ENCODE data around the gene EVPL. TPM values are rescaled to one million over a fixed set of nuclear protein-coding genes. Genes with fewer than 3 reads are reported as not detected.

Gene EVPL
- total RNA-seq, 1 experiment from 2014 or later, result 1.3 TPM

DNA sequence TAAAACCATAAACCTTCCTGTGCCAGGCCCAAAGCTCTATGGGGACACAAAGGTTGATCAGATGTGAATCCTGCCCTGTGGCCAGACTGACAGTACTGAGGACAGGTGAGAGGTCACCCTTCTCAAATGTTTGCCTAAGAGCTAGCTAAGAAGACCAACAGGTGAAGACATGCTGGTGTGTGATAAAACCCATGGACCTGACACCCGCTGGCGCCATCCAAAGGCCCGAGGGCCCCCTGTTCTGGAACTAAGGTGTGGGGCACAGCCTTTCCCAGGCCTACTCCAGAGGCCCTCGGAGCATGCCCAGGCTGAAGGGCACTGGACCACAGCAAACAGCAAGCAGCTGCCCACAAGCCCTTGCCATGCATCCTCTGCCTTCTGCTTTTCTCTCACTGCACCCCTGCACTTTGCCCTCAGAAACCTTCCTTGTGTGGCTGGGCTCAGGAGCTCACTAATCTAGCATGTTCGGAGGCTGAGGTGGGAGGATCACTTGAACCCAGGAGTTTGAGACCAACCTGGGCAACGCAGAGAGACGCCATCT lies 31.7 kb downstream of the EVPL start (continued):
- TF ChIP-seq ATF2 (CRISPR knock-in tag; IDR thresholded peaks at IDR 0.05; ENCODE audit: borderline replicate concordance, low read depth) (no peak), RELA (CRISPR knock-in tag; IDR thresholded peaks at IDR 0.05; ENCODE audit: borderline replicate concordance) (no peak)

DNA sequence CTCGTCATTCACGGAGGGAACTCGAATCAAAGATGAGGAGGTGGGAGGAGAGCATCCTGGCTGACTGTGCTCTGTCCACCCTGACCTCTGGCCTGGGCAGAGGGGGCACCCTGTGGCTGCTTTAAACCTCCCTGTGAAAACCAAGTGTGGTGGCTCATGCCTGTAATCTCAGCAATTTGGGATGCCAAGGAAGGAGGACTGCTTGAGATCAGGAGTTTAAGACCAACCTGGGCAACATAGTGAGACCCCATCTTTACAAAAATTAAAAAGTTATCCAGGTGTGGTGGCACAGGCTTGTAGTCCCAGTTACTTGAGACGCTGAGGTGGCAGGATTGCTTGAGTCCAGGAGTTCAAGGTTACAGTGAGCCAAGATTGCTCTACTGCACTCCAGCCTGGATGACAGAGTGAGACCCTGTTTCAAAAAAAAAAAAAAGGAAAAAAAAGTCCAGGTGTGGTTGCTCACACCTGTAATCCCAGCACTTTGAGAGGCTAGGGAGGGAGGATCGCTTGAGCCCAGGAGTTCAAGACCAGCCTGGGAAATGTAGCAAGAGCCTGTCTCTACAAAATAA lies 32.2 kb downstream of the EVPL start:
- TF ChIP-seq, protein P1, sequence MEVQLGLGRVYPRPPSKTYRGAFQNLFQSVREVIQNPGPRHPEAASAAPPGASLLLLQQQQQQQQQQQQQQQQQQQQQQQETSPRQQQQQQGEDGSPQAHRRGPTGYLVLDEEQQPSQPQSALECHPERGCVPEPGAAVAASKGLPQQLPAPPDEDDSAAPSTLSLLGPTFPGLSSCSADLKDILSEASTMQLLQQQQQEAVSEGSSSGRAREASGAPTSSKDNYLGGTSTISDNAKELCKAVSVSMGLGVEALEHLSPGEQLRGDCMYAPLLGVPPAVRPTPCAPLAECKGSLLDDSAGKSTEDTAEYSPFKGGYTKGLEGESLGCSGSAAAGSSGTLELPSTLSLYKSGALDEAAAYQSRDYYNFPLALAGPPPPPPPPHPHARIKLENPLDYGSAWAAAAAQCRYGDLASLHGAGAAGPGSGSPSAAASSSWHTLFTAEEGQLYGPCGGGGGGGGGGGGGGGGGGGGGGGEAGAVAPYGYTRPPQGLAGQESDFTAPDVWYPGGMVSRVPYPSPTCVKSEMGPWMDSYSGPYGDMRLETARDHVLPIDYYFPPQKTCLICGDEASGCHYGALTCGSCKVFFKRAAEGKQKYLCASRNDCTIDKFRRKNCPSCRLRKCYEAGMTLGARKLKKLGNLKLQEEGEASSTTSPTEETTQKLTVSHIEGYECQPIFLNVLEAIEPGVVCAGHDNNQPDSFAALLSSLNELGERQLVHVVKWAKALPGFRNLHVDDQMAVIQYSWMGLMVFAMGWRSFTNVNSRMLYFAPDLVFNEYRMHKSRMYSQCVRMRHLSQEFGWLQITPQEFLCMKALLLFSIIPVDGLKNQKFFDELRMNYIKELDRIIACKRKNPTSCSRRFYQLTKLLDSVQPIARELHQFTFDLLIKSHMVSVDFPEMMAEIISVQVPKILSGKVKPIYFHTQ (CRISPR knock-in tag; IDR thresholded peaks at IDR 0.05), result no peak
- no peak for TF ChIP-seq USF1 (CRISPR knock-in tag; IDR thresholded peaks at IDR 0.05)
- no peak for TF ChIP-seq ZNF423 (CRISPR knock-in tag; IDR thresholded peaks at IDR 0.05)
- H3K36me3 Mint-ChIP-seq, result peaks cover 18% of the 10 kb centered on the region
- no peaks in the 10 kb centered on the region for H3K27me3 Mint-ChIP-seq (ENCODE audit: low read depth)
- POLR2A ChIA-PET, result no interaction called here
- peaks cover 9% of the 10 kb centered on the region for H3K4me1 Mint-ChIP-seq
- no peaks in the 10 kb centered on the region for H3K9me3 Mint-ChIP-seq
- no peak for ATAC-seq
- CTCF ChIA-PET, result interaction anchor here (0.7 to 1.8 kb wide), 2 partner anchors 90 to 285 kb away, joined by 3 to 6 read pairs; partner anchors contain the start of gene MRPL38
- no peak overlapping the region for H3K27ac Mint-ChIP-seq
- no peak overlapping the region for H3K4me3 Mint-ChIP-seq
- no peak for DNase-seq (ENCODE audit: low spot score)

- H3K4me3 Mint-ChIP-seq, result no peak overlapping the region
- no peaks in the 10 kb centered on the region for H3K27me3 Mint-ChIP-seq (ENCODE audit: low read depth)
- ATAC-seq (no peak), DNase-seq (ENCODE audit: low spot score) (no peak)
- peaks cover 23% of the 10 kb centered on the region for H3K36me3 Mint-ChIP-seq
- TF ChIP-seq NFE2L1 (CRISPR knock-in tag; IDR thresholded peaks at IDR 0.05) (no peak), ATF2 (CRISPR knock-in tag; IDR thresholded peaks at IDR 0.05; ENCODE audit: borderline replicate concordance, low read depth) (no peak), PRRX2 (CRISPR knock-in tag; IDR thresholded peaks at IDR 0.05) (no peak), ZBTB21 (CRISPR knock-in tag; IDR thresholded peaks at IDR 0.05; ENCODE audit: borderline replicate concordance) (no peak), KAT7 (CRISPR knock-in tag; IDR thresholded peaks at IDR 0.05; ENCODE audit: borderline replicate concordance) (no peak), TEAD1 (CRISPR knock-in tag; IDR thresholded peaks at IDR 0.05) (no peak)
- no peaks in the 10 kb centered on the region for H3K9me3 Mint-ChIP-seq
- ChIA-PET POLR2A (interaction anchor here (0.7 kb wide), 1 partner anchor 12 kb away, joined by 3 read pairs; no protein-coding TSS in a partner anchor), CTCF (interaction anchor here (1.6 to 3.2 kb wide), 2 partner anchors 9 to 23 kb away, joined by 3 to 12 read pairs; partner anchors contain the start of gene CDK3)
- H3K4me1 Mint-ChIP-seq, result no peaks in the 10 kb centered on the region
- 0 out of 2 replicates have a peak overlapping the region, but pooled peaks have one; percentile 41 for H3K27ac Mint-ChIP-seq
Observed at GRCh38 chr17:75991396-75991795, 35.7 kb downstream of the EVPL start.

GRCh38 chr17:75987041-75987440 lies 40.1 kb downstream of the EVPL start:
- H3K27ac Mint-ChIP-seq, result peak overlapping the region; percentile 82; the same call in 1 of the 2 replicates
- H3K4me3 Mint-ChIP-seq, result no peak overlapping the region
- DNase-seq (ENCODE audit: low spot score) (no peak), ATAC-seq (no peak)
- no peaks in the 10 kb centered on the region for H3K27me3 Mint-ChIP-seq (ENCODE audit: low read depth)
- CTCF ChIA-PET, result interaction anchor here (1.3 kb wide), 1 partner anchor 27 kb away, joined by 4 read pairs; no protein-coding TSS in a partner anchor
- H3K36me3 Mint-ChIP-seq, result peaks cover 14% of the 10 kb centered on the region
- POLR2A ChIA-PET, result no interaction called here
- H3K9me3 Mint-ChIP-seq, result no peaks in the 10 kb centered on the region
- peaks cover 26% of the 10 kb centered on the region for H3K4me1 Mint-ChIP-seq
- no peak for TF ChIP-seq HMGXB4 (CRISPR knock-in tag; IDR thresholded peaks at IDR 0.05)
- TF ChIP-seq RORB (CRISPR knock-in tag; IDR thresholded peaks at IDR 0.05), result no peak
- TF ChIP-seq JAZF1 (CRISPR knock-in tag; IDR thresholded peaks at IDR 0.05), result no peak
- TF ChIP-seq, protein P2, sequence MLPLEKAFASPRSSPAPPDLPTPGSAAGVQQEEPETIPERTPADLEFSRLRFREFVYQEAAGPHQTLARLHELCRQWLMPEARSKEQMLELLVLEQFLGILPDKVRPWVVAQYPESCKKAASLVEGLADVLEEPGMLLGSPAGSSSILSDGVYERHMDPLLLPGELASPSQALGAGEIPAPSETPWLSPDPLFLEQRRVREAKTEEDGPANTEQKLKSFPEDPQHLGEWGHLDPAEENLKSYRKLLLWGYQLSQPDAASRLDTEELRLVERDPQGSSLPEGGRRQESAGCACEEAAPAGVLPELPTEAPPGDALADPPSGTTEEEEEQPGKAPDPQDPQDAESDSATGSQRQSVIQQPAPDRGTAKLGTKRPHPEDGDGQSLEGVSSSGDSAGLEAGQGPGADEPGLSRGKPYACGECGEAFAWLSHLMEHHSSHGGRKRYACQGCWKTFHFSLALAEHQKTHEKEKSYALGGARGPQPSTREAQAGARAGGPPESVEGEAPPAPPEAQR (CRISPR knock-in tag; IDR thresholded peaks at IDR 0.05), result no peak
- TF ChIP-seq CBFB (CRISPR knock-in tag; IDR thresholded peaks at IDR 0.05; ENCODE audit: low read depth), result no peak
- TF ChIP-seq, protein P3, sequence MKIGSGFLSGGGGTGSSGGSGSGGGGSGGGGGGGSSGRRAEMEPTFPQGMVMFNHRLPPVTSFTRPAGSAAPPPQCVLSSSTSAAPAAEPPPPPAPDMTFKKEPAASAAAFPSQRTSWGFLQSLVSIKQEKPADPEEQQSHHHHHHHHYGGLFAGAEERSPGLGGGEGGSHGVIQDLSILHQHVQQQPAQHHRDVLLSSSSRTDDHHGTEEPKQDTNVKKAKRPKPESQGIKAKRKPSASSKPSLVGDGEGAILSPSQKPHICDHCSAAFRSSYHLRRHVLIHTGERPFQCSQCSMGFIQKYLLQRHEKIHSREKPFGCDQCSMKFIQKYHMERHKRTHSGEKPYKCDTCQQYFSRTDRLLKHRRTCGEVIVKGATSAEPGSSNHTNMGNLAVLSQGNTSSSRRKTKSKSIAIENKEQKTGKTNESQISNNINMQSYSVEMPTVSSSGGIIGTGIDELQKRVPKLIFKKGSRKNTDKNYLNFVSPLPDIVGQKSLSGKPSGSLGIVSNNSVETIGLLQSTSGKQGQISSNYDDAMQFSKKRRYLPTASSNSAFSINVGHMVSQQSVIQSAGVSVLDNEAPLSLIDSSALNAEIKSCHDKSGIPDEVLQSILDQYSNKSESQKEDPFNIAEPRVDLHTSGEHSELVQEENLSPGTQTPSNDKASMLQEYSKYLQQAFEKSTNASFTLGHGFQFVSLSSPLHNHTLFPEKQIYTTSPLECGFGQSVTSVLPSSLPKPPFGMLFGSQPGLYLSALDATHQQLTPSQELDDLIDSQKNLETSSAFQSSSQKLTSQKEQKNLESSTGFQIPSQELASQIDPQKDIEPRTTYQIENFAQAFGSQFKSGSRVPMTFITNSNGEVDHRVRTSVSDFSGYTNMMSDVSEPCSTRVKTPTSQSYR (CRISPR knock-in tag; IDR thresholded peaks at IDR 0.05), result no peak

Data from WTC11 (cell line).